Activated naive CD4-positive, alpha-beta T cell treated with anti-CD3 and anti-CD28 coated beads, Interleukin-2, amount 10 ng/mL, durations not matched to agents 7 days and 5 days (primary cell): ENCODE data around the gene TCAF2.
"Not testable (repeated sequence)": the region's sequence is repeated elsewhere in the genome, so short reads cannot be mapped to it uniquely, and the experiment has no call there.

Experiments
- CTCF ChIA-PET: fragments of 350-600 bp; sonication (Branson Sonifier 250); formaldehyde crosslinking; loops from one replicate; lab custom pipeline; 2021; ENCODE audit warnings: antibody characterized with exemption; lab: Charles Lee
- DNase-seq: peaks from one replicate; pipeline ENCODE4 v3.0.0-alpha.2; 2020
- H3K27ac Mint-ChIP-seq: one replicate; pipeline ENCODE4 v1.8.0; 2021; ENCODE audit warnings: mild to moderate bottlenecking, moderate library complexity, mixed read lengths
- H3K27me3 Mint-ChIP-seq: one replicate; pipeline ENCODE4 v1.8.0; 2021; ENCODE audit warnings: mild to moderate bottlenecking, mixed read lengths
- H3K36me3 Mint-ChIP-seq: one replicate; pipeline ENCODE4 v1.8.0; 2021; ENCODE audit warnings: mixed read lengths
- H3K4me1 Mint-ChIP-seq: one replicate; pipeline ENCODE4 v1.8.0; 2021; ENCODE audit warnings: mixed read lengths
- H3K4me3 Mint-ChIP-seq: one replicate; pipeline ENCODE4 v1.8.0; 2021; ENCODE audit warnings: mild to moderate bottlenecking, moderate library complexity, mixed read lengths
- H3K9me3 Mint-ChIP-seq: one replicate; pipeline ENCODE4 v1.8.0; 2021; ENCODE audit warnings: mixed read lengths

Gene TCAF2

DNA sequence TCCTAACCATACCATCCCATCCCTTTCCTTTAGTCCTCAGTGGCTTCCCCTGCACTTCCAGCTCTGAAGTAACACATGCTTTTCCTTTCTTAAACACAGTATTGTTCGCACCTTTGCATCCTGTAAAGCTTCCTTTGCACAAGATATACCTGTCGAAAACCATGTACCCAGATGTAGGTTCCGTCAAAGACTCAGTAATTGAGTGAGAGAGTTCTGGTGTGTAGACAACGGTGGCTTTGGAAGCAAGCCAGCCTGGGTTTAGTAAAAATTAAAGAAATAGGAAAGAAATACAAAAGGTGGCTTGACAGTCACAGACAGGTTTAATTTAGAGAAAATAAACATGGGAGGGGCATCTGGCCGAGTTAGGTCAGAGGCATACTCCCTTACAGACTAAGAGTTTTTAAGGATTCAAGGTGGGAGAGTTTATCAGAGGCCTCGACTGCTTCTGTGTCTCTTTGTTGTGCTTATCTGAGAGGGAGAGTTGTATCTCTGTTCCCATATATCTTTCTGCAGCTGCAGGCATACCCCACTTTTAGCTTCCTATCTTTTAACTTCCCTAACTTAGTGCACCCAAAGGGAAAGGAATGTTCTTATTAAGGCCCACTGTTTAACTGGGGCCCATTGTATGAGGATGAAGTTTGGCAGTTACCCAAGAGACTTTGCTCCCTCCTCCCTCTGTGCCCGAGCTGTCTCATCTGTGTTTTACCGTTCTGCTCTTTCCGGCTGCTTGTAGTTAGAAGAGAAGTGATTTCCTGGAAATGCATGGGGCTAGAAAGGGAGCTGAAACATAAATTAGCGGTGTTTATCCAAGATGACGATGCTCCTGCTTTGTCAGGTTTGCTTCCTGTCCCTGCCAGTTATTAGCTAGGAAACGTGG, 14.8 kb downstream of the TCAF2 start:
- H3K4me3 Mint-ChIP-seq, H3K4me1 Mint-ChIP-seq, H3K27ac Mint-ChIP-seq, H3K27me3 Mint-ChIP-seq, H3K9me3 Mint-ChIP-seq, CTCF ChIA-PET, H3K36me3 Mint-ChIP-seq, DNase-seq: not testable (repeated sequence)

- CTCF ChIA-PET, H3K4me3 Mint-ChIP-seq, H3K27me3 Mint-ChIP-seq, H3K4me1 Mint-ChIP-seq, DNase-seq, H3K36me3 Mint-ChIP-seq, H3K27ac Mint-ChIP-seq, H3K9me3 Mint-ChIP-seq: not testable (repeated sequence)
Measured at GRCh38 chr7:143639372-143639771, 18.6 kb downstream of the TCAF2 start.

DNA sequence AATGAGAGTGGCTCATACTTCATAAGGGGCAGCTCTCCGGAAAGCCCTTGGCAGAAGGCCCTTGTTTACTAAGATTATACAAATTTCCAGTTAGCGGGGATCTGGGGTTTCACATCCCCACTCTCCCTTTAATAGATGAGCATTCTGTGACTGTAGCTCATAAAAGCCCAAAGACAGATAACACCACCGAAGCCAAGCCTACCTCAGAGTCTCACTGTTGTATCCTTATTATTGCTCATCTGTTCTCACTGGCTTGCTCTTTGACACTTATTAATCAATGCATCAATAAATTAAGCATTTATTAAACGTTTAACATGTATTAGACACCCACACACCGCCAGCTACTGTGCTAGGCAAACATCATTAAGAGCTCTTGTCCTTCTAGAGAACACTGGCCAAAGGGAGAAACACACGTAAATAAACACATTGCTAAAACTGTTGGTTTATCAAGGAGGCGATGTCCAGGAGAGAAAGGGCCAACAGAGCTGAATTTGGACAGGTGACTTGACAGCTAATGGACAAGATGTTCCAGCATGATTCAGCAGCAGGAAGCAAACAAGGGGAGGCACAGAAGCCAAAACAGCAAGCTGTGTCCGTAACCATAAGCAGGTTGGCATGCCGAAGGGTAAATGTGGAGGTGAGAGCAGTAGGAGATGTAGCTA, 19.9 kb downstream of the TCAF2 start:
- DNase-seq, H3K27ac Mint-ChIP-seq, H3K36me3 Mint-ChIP-seq, H3K4me3 Mint-ChIP-seq, CTCF ChIA-PET, H3K27me3 Mint-ChIP-seq, H3K4me1 Mint-ChIP-seq, H3K9me3 Mint-ChIP-seq: not testable (repeated sequence)

DNA sequence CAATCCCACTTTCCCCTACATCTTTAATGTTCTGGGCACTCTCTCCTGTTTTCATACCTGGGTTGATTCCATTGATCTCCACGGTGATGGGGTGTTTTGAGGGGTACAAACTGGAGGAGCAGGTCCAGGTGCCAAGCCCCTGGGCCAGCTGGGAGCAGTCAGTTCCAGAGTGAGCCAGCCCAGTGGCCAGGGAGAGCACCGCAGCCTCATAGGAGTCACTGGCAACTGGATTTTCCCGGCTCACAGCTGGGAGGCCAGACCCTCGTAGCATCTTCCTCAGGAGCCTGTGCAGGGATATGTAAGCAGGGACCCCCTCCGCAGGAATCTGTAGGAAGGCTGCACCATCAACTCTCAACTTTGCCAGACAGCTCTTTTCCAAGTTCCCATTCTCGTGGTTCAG, 25.8 kb downstream of the TCAF2 start:
- H3K4me3 Mint-ChIP-seq, H3K27ac Mint-ChIP-seq, CTCF ChIA-PET, H3K27me3 Mint-ChIP-seq, H3K36me3 Mint-ChIP-seq, H3K4me1 Mint-ChIP-seq, DNase-seq, H3K9me3 Mint-ChIP-seq: not testable (repeated sequence)

DNA sequence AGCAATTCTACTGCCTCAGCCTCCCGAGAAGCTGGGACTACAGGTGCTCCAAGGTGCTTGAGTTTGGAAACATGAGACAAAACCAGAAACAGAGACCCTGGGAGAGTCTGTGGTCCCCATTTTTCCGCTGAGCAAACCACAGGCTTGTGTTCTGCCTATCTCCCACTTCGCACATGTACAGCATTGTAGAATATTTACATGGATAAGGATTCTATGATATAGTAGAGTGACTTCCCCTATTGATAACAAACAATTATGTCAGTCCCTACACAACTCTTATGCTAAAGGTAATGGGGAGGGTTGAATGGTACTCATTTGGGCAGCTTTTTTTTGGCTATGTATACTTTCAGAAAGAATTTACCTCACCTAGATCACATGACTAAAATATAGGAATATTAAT, 29.1 kb downstream of the TCAF2 start:
- H3K27me3 Mint-ChIP-seq, CTCF ChIA-PET, H3K27ac Mint-ChIP-seq, H3K36me3 Mint-ChIP-seq, H3K4me3 Mint-ChIP-seq, H3K9me3 Mint-ChIP-seq, H3K4me1 Mint-ChIP-seq, DNase-seq: not testable (repeated sequence)

DNA sequence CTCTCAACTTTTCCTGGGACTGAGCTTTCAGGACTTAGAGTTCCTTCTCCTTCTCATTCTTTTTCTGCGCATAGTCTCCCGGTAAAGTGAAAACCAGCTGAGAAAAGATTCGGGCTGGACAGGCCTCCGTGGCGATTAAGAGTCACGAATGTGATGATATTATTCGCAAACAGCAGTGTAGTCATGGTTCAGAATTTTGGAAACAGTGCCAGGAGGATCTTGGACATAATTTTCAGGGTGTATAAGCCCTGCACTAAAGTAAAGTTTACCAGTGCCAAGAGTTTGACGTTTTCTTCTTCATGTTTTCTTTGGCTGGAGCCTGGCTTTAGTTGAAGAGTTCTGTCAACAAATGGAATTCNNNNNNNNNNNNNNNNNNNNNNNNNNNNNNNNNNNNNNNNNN, 29.7 kb downstream of the TCAF2 start:
- CTCF ChIA-PET, H3K27me3 Mint-ChIP-seq, H3K9me3 Mint-ChIP-seq, H3K4me3 Mint-ChIP-seq, H3K36me3 Mint-ChIP-seq, H3K27ac Mint-ChIP-seq, H3K4me1 Mint-ChIP-seq, DNase-seq: not testable (repeated sequence)
